ENCODE measurements around the gene SCP2D1.
"Not testable (repeated sequence)": the region's sequence is repeated elsewhere in the genome, so short reads cannot be mapped to it uniquely, and the experiment has no call there.

Gene SCP2D1

GRCh38 chr20:18813483-18813882 lies at the start of gene SCP2D1:
SCP2D1 (plus strand) TSS chr20:18813783; CDS start chr20:18813816, 33 bp downstream.
- DNase-seq = no peak

GRCh38 chr20:18767676-18768075 lies 45.9 kb upstream of the SCP2D1 start:
- no peak for DNase-seq

- DNase-seq = no peak
Measured at GRCh38 chr20:18773566-18773965, 40.0 kb upstream of the SCP2D1 start.

DNA sequence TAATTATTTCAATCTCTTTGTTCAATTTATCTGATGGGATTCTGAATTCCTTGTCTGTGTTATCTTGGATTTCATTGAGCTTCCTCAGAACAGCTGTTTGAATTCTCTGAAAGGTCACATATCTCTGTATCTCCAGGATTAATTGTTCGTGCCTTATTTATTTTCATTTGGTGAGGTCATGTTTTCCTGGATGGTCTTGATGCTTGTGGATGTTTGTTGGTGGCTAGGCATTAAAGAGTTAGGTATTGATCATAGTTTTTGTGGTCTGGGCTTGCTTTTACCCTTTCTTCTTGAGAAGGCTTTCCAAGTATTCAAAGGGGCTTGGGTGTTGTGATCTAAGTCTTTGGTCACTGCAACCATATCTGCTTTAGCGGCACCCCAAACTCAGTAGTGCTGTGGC lies 39.4 kb upstream of the SCP2D1 start:
- no peak for DNase-seq

GRCh38 chr20:18775633-18776032 lies 38.0 kb upstream of the SCP2D1 start:
- no peak for DNase-seq

- no peak for DNase-seq
Measured at GRCh38 chr20:18778690-18779392, 34.7 kb upstream of the SCP2D1 start.

- no peak for DNase-seq
Measured at GRCh38 chr20:18780385-18781130, 33.0 kb upstream of the SCP2D1 start.

DNA sequence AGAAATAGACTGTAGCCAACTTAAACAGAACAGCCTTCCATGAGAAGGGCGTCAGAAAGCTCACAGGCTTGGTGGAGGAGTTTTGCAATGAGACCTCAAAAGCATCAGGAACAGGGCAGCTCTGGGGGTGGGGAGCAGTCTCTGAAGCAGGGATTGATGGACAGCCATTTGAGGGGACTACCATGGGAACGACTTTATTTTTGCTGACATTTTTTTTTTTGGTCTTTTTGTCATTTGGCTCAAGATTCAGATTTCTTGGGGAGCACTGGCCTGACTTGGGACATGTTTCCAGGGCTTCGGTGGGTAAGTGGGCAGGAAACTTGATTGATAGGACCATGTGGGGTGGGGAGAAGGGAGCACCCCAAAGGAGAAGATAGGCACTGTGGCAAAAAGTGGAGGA lies 32.1 kb upstream of the SCP2D1 start:
- DNase-seq = no peak

DNA sequence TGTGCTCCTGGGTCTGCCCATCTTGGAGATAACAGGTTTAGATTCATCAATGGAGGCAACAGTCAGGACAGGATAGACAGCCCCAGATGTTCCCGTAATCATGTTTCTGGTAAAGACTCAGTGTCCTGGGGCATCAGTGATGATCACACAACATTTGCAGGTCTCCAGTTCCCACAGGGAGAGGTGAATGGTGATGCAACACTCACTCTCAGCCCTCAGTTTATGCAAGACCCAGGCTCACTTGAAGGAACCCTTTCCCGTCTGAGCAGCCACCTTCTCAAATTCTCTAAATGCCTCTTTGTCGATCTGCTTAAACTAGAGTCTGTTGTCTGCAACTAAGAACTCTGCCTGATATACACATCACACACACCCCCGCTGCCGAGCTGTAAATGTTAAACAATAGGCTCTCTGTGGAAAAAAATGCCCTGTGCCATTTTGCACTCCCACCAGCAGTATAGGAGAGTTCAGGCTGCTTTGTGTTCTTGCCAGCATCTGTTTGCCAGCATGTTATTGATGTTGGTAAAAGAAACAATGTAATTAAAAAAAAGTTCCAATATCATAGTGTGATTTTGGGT lies 30.1 kb upstream of the SCP2D1 start:
- no peak for DNase-seq

DNA sequence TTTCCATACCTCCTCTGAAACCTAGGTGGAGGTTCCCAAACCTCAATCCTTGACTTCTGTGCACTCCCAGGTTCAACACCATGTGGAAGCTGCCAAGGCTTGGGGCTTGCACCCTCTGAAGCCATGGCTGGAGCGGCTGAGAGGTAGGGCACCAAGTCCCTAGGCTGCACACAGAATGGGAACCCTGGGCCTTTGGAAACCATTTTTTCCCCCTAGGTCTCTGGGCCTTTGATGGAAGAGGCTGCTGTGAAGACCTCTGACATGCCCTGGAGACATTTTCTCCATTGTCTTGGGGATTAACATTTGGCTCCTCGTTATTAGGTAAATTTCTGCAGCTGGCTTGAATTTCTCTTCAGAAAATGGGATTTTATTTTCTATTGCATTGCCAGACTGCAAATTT lies 26.5 kb upstream of the SCP2D1 start:
- DNase-seq = not testable (repeated sequence)

GRCh38 chr20:18788021-18788420 lies 25.6 kb upstream of the SCP2D1 start:
- DNase-seq = no peak

GRCh38 chr20:18790787-18791186 lies 22.8 kb upstream of the SCP2D1 start:
- no peak for DNase-seq

GRCh38 chr20:18793625-18794427 lies 19.8 kb upstream of the SCP2D1 start:
- peak; percentile 83 for DNase-seq

DNA sequence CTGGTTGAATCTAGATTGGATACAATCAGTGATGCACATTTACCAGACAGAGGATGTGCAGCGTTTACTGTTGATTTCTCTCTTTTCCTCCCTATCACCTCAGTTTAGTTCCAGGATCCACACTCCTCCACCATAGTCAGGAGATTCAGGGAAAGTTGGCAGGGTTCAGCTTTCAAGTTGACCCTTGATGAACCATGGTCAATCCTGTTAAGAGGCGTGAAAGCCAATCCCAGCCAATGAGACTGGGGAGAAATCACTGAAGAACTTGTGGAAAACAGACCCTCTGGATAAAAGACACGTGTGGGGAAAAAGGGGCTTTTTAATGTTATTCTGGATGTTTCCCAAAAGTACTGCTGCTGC lies 19.2 kb upstream of the SCP2D1 start:
- no peak for DNase-seq

GRCh38 chr20:18795366-18795765 lies 18.2 kb upstream of the SCP2D1 start:
- no peak for DNase-seq

GRCh38 chr20:18796282-18796833 lies 17.2 kb upstream of the SCP2D1 start:
- DNase-seq = no peak

GRCh38 chr20:18801516-18801915 lies 12.1 kb upstream of the SCP2D1 start:
- DNase-seq = no peak

GRCh38 chr20:18802012-18802634 lies 11.5 kb upstream of the SCP2D1 start:
- DNase-seq = no peak

- no peak for DNase-seq
Measured at GRCh38 chr20:18805881-18806280, 7.7 kb upstream of the SCP2D1 start.

GRCh38 chr20:18808712-18809111 lies 4.9 kb upstream of the SCP2D1 start:
- no peak for DNase-seq

- no peak for DNase-seq
Measured at GRCh38 chr20:18811186-18811585, 2.4 kb upstream of the SCP2D1 start.

DNA sequence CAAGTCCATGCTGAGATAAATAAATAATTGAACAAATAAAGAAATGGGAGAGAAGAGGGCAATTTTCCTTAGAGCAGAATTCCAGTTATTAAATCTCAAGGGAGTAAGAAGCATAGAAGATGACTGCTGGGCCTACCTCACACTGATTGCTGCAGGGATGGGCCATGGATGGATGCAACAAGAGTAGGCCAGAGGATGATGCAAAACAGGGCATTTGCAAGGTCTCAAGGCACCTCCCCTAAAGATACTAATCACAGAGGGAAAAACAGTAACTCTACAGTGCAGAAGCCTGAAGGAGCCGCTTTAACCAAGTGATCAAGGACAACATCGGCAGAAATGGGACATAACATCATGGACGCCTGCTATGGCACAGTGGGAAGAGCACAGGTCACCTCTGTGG lies 1.7 kb upstream of the SCP2D1 start:
- DNase-seq = no peak

All from activated CD8-positive, alpha-beta memory T cell treated with anti-CD3 and anti-CD28 coated beads, Interleukin-2, amount 50 U/mL, for 4 hours (primary cell).